Endothelial cell (in vitro differentiated cells): Measurements from ENCODE around the gene DUSP9. TPM values are rescaled to one million over a fixed set of nuclear protein-coding genes. Genes with fewer than 3 reads are reported as not detected.
"Not testable (repeated sequence)": the region's sequence is repeated elsewhere in the genome, so short reads cannot be mapped to it uniquely, and the experiment has no call there.

Experiments used
- DNase-seq: peaks from one replicate; pipeline ENCODE4 v3.0.0; 2021; ENCODE audit warnings: low spot score
- H3K27ac Mint-ChIP-seq: one replicate; pipeline ENCODE4 v1.8.0; 2021; ENCODE audit warnings: mixed read lengths, inconsistent platforms; ENCODE audit not compliant: unreplicated experiment
- H3K27me3 Mint-ChIP-seq: one replicate; pipeline ENCODE4 v1.8.0; 2021; ENCODE audit warnings: mild to moderate bottlenecking, moderate library complexity, mixed read lengths, inconsistent platforms; ENCODE audit not compliant: unreplicated experiment
- H3K36me3 Mint-ChIP-seq: one replicate; pipeline ENCODE4 v1.8.0; 2021; ENCODE audit warnings: mild to moderate bottlenecking, low read depth, mixed read lengths, inconsistent platforms; ENCODE audit not compliant: unreplicated experiment
- H3K4me1 Mint-ChIP-seq: one replicate; pipeline ENCODE4 v1.8.0; 2021; ENCODE audit warnings: mild to moderate bottlenecking, mixed read lengths, inconsistent platforms; ENCODE audit not compliant: unreplicated experiment
- H3K4me3 Mint-ChIP-seq: one replicate; pipeline ENCODE4 v1.8.0; 2021; ENCODE audit warnings: mild to moderate bottlenecking, mixed read lengths, inconsistent platforms; ENCODE audit not compliant: unreplicated experiment
- H3K9me3 Mint-ChIP-seq: one replicate; pipeline ENCODE4 v1.8.0; 2021; ENCODE audit warnings: mixed read lengths, inconsistent platforms; ENCODE audit not compliant: unreplicated experiment
- CTCF ChIP-seq: fragments of 200-600 bp; sonication (generic); IDR thresholded peaks from one replicate; pipeline ENCODE4 v1.5.0; 2021; ENCODE audit warnings: antibody characterized with exemption; ENCODE audit not compliant: unreplicated experiment
- total RNA-seq: library from RNA; stranded (reverse); fragmentation: NEBNext Ultra II Directional; extraction: Animal tissue kit (Norgen Biotek cat#: 25700); gene quantifications from one replicate; pipeline ENCODE4 v1.2.1, GENCODE V29; 2021; ENCODE audit not compliant: unreplicated experiment

Gene DUSP9
- total RNA-seq, 1 donor from 2014 or later, result not detected

- no peak for DNase-seq
- H3K36me3 Mint-ChIP-seq, result peaks cover 9% of the 10 kb centered on the region
- no peaks in the 10 kb centered on the region for H3K4me1 Mint-ChIP-seq
- peaks cover 7% of the 10 kb centered on the region for H3K27me3 Mint-ChIP-seq
- H3K4me3 Mint-ChIP-seq, result no peak overlapping the region
- no peak overlapping the region for H3K27ac Mint-ChIP-seq
- no peak for TF ChIP-seq CTCF
- H3K9me3 Mint-ChIP-seq, result no peaks in the 10 kb centered on the region
These were observed 51.2 kb downstream of the DUSP9 start for GRCh38 chrX:153697924-153698865.

GRCh38 chrX:153699210-153699783 lies 52.3 kb downstream of the DUSP9 start:
- not testable (repeated sequence) for H3K27me3 Mint-ChIP-seq

GRCh38 chrX:153699784-153700371 lies 52.9 kb downstream of the DUSP9 start:
- not testable (repeated sequence) for H3K27me3 Mint-ChIP-seq, H3K9me3 Mint-ChIP-seq, H3K27ac Mint-ChIP-seq, H3K4me1 Mint-ChIP-seq, DNase-seq, H3K4me3 Mint-ChIP-seq
- peaks cover 14% of the 10 kb centered on the region for H3K36me3 Mint-ChIP-seq

More at GRCh38 chrX:153699210-153699783, 52.3 kb downstream of the DUSP9 start:
- H3K27ac Mint-ChIP-seq, H3K4me1 Mint-ChIP-seq, H3K4me3 Mint-ChIP-seq, H3K36me3 Mint-ChIP-seq, H3K9me3 Mint-ChIP-seq, DNase-seq: not testable (repeated sequence)

- Mint-ChIP-seq H3K4me1 (no peaks in the 10 kb centered on the region), H3K9me3 (no peaks in the 10 kb centered on the region), H3K27me3 (peaks cover 7% of the 10 kb centered on the region), H3K36me3 (peaks cover 14% of the 10 kb centered on the region), H3K4me3 (no peak overlapping the region), H3K27ac (no peak overlapping the region)
- DNase-seq, result no peak
- no peak for TF ChIP-seq CTCF
These were observed 53.5 kb downstream of the DUSP9 start for GRCh38 chrX:153700376-153700945.

Other genes starting within 250 kb of the DUSP9 start
- gene PNMA6E, start 245.9 kb upstream of the DUSP9 start, total RNA-seq, result not detected
- gene ZFP92, start 235.7 kb upstream of the DUSP9 start, total RNA-seq, result 0.49 TPM
- 1.5 TPM for gene TREX2, start 201.1 kb upstream of the DUSP9 start, total RNA-seq
- gene HAUS7, start 176.6 kb upstream of the DUSP9 start, total RNA-seq, result 27.7 TPM
- 393 TPM for gene BGN, start 152.2 kb upstream of the DUSP9 start, total RNA-seq
- 0.10 TPM for gene ATP2B3, start 129.6 kb upstream of the DUSP9 start, total RNA-seq
- 15.3 TPM for gene CCNQ, start 48.1 kb upstream of the DUSP9 start, total RNA-seq
- 0.41 TPM for gene PNCK, start 26.6 kb downstream of the DUSP9 start, total RNA-seq
- 7.9 TPM for gene SLC6A8, start 40.7 kb downstream of the DUSP9 start, total RNA-seq
- gene BCAP31, start 77.2 kb downstream of the DUSP9 start, total RNA-seq, result 282 TPM
- 19.5 TPM for gene ABCD1, start 77.7 kb downstream of the DUSP9 start, total RNA-seq
- gene PLXNB3, start 117.0 kb downstream of the DUSP9 start, total RNA-seq, result 11.2 TPM
- 0.18 TPM for gene SRPK3, start 133.8 kb downstream of the DUSP9 start, total RNA-seq
- gene IDH3G, start 147.2 kb downstream of the DUSP9 start, total RNA-seq, result 43.3 TPM
- 243 TPM for gene SSR4, start 147.5 kb downstream of the DUSP9 start, total RNA-seq
- 2.6 TPM for gene PDZD4, start 183.3 kb downstream of the DUSP9 start, total RNA-seq
- 0.31 TPM for gene L1CAM, start 239.0 kb downstream of the DUSP9 start, total RNA-seq